ENCODE results near the gene DHX9. TPM values are rescaled to one million over a fixed set of nuclear protein-coding genes. Genes with fewer than 3 reads are reported as not detected.

Gene DHX9
- total RNA-seq: 156 and 195 TPM in 2 replicates

DNA sequence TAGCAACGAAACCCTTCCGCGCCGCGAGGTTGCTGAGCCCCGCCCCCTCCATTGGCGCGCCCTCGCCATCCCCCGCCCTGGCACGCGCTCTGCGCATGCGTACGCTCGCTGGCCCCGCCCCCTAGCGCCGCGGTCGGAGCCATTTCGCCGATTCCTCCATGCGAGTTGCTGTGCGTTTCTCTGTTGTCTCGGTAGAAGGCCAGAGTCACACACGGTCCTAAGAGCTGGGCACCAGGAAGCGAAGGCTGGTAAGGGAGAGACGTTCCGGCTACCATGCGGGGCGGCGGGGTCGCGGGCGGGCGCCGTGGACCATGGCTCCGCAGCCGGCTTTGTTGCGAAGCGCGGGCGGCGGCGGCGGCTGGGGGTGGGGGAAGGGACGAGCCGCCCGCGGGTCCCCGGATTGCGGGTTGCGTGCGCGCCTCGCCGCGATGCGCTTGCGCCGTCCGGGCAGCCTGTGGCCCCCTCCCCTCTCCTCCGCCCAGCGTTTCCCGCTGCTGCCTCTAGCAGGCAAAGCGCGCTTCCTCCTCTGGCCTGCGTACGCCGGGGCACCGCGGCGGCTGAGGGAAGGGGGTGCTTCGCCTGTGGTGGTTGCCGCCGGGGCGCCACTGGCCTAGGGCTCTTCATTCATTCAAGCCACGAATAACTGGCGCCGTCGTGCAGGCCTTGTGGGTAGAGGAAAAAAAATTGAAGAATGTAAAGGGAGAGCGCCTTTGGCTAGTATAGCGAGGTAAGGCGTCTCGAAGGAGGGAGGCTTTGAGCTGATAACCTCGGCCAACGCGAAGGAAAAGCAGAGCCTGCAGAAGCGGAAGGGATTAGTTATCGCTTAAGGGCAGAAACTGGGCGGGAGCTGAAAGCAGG lies at the start of gene DHX9:
TSS of gene DHX9 (plus strand) at position 139 of the 858 bp plus-strand sequence. CDS start 3,220 bp downstream, outside the sequence.
- peak; percentile 71 for DNase-seq (ENCODE audit: low read depth)

DNA sequence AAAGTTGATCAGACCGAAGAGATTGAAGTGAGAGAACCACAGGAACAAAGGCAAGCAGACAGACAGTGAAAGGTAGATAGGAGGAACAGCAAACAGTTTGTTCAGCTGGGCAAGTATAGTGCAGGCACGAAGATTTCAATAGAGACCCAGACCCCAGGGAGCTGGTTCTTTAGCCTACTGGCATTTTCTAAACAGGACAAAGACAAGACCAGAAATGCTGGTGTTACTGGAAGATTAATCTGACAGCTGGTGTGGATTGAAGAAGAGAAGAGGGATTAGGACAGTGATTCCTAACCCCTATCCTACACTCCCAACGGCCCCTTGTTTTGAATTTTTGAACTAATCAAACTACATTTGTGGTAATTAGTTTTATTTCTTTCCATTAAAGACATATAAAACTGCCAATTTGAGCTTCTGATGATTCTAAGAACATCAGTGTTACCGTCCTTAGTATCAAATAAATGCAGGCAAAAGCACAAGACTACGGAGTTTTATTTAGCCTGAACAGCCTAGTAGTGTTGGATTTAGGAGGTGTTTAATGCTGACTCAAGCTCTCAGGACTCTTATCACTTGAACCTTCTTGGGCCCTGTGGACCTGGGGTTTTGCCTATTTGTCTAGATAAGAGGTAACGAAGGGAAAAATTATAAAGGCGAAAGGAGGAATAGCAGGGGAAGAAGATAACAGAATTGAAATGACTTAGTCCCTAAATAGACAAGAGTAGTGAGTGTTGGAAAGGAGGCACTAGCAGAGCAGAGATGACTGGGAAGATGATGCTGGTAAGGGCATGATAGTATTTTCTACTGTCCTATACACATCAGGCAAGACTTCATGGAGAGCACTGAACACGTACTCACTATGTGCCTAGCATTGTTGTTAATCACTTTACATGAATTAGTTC lies 47.6 kb upstream of the DHX9 start:
- DNase-seq (ENCODE audit: low read depth): no peak

DNA sequence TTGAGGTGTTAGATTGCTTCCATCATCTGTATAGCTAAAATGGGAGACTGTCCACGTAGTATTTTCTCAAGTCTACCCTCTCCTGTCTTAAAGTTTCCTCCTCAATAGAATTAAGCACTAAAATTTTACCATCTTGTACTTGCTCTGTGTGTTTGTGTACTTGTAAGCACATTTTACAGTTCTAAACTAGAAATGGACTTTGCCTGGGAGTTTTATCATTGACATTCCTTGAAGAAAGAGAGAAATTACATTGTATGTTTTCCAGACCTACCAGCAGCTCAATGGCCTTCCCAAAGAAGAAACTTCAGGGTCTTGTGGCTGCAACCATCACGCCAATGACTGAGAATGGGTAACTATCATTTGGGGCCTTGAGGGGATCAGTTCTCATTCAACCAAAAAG lies 45.1 kb upstream of the DHX9 start:
- DNase-seq (ENCODE audit: low read depth): no peak

DNA sequence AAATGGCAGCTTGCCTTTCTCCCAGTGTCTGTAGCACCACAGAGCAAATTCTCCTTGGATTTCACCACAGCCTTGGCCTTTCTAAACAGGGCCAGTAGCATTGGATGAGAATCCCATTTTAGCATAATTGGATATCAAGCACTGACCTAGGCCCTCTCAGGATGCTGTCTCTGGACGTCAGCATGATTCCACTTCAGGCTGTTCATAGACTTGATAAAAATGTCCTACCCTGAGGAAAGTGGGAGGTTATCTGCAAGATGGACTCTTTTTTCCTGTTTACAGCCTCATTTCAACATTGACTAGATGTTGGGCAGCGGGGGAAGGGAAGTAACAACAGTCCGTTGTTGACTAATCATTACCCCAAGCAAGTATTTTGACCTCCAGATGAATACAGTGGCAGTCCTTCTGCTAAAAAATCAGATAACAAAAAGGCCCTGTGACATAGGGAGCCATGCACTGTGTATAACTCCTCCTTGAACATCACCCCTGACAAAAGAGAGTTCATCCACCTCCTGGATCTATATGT lies 44.4 kb upstream of the DHX9 start:
- peak; percentile 33 for DNase-seq (ENCODE audit: low read depth)

DNA sequence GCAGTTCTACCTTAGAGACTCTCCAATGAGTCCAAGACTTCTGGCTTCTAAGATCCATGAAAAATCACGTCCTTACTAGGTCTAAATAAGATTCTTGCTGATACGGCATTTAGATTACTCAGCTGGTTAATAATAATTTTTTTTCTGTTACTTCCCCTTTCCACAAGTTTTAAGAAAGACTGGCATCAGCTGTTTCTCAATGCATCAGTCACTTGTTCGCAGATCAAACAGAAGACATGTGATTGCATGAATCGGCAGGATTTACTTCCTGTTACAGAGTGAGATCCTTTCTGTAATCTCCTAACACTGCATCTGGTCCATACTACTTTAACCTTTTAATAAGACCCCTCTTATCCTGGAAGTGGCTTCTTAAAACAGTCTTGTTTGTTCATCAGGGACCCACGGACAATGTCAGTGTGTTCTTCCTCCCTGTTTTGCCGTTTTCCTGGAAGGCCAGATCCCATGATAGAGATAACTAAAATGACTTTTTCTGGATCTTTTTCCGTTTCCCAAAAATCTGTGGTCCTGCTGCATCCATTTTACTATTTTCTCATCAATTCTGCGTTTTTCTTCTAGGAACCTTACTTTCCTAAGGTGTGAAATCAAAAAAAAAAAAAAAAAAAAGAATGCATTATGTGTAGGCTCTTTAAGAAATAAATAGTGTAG lies 43.5 kb upstream of the DHX9 start:
- DNase-seq (ENCODE audit: low read depth): peak; percentile 79

DNA sequence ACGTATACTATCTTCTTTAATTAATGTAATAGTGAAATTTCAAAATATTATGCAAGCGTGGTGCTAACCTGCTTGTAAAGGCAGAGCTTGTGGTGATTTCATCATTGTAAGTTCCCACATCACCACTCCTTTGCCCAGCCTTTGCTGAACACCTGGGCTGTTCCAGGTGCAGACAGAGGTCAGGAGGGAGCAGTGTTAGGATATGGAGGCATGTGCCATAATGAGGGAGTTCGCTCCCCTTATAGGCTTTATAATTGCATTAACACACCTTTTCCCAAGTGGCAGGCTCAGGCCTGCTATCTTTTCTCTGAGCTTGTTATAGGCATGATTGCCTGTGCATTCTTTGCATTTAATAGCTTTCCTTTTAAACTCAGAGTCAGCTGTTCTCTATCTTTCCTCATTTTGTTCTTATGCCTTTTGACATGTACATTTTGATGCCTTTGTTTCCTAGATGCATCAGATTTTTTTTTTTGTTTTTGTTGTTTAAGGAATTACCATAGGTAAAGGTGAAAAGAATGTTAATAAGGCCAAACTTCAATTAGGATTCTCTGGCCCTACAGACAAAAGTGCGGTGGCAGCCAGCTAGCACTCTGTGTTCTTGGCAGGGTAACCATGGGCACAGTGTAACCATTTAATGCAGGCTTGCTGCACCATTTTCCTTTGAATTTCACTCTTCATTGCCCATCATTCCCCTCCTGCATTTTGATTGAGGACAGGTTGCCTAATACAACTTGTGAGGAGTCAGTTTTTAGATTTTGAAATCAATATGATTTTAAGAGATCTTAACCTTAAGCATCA lies 36.9 kb upstream of the DHX9 start:
- no peak for DNase-seq (ENCODE audit: low read depth)

DNA sequence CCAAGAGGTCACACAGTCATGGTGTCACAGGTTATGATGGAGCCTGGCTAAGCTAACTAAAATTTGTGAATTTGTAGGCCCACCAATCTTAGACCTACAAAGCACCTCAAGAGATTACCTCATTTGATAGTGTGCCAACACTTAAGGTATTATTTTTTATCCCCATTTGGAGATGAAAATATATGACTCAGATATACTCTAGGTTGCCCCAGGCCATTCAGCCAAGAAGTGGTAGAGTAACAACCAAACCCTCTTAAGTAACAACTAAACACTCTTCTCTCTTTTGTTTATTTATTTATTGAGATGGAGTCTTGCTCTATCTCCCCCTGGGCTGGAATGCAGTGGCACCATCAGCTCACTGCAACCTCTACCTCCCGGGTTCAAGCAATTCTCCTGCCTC lies 35.3 kb upstream of the DHX9 start:
- DNase-seq (ENCODE audit: low read depth): no peak

DNA sequence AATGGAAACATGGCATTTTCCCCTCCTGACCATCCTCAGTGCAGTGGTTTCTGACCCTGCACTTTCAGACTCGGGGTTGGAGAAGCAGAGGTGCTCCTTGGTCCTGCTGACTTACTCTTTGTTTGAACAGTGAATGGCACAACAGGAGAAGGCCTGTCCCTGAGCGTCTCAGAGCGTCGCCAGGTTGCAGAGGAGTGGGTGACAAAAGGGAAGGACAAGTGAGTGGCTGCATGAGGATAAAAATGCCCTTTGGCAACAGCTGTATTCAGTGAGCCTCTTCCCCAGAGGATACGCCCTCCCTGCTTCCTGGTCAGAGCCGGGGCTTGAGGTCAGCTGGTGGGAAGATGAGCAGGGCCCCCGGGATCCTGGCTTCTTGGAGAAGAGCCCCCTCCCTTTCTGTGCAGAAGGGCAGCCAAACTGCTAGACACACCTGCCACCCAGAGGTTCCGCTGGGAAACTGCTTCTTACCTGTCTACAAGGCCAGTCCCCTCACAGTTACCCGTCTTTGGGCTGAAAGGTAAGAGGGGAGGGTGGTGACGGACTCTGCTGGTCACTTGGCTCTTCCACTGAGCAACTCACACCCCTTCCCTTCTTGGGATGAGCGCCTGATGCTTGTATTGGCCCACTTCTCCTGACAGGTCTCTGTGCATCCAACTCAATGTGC lies 33.0 kb upstream of the DHX9 start:
- DNase-seq (ENCODE audit: low read depth): no peak

DNA sequence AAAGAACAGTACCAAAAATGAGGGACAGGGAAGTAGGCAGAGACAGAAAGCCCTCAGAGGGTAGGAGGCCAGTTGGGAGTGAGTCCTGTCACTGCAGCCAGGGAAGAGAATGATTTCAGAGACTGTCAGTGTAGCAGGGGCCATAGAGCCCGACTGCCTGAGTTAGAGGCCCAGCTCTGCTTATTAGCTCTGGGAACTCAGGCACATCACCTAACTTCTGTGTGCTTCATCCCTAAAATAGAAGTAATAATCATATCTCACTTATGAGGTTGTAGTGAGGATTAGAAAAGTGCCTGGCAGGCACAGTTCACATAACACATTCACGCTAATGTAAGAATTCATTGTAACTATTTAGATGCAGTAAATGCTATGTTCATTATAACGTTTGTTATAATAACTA lies 31.2 kb upstream of the DHX9 start:
- DNase-seq (ENCODE audit: low read depth): no peak

DNA sequence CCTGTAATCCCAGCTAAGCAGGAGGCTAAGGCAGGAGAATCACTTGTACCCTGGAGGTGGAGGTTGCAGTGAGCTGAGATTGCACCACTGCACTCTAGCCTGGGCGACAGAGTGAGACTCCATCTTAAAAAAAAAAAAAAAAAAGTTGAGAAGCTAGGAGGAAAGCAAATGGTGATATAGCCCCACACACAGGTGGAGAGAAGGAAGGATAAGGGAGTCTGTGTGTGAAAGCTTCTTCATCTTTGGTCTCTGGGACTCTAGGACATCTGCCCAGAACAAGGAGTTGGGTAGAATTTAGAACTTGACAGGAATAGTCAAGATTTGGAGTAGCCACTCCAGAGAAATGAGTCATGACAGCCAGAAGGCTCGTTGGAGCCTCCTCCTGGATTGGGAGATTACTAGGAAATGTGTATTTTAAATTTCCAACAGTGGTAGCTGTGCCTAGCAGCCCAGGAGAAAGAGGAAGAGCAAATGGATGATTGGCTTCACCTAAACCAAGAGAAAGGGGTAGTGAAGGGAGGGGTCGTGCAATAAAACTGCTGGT lies 29.7 kb upstream of the DHX9 start:
- no peak for DNase-seq (ENCODE audit: low read depth)

DNA sequence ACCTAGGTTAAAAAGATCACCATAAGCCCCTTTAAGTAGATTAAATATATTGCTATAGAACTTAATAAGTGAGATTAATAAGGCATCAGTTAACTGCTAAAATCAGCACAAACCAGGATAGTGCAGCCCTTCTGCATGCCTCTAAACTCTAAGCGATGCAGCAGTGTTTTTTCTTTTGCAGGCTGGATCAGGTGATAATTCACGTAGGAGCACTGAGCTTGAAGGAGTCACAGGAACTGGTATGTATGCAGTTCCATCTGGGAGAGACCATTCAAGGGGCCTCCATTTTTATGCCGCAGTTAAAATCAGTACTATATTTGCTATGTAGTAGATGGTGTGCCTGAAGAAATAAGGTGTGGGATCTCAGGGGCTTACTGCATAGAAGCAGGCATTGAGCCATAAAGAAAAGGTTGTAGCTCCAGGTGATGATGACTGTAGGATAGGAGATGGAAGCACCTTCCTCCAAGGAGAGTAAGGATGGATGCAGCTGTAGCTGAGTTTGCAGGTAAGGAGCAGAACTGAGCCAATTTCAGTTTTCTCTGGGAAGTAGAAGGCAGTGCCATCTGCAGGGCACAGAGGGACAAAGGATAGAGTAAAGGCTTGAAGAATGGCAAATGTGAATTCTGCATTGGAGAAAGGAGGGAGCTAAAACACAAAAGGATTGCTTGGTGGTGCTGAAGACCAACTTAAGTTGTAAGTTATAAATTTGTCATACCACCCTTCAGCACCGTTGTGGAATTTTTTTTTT lies 27.0 kb upstream of the DHX9 start:
- no peak for DNase-seq (ENCODE audit: low read depth)

DNA sequence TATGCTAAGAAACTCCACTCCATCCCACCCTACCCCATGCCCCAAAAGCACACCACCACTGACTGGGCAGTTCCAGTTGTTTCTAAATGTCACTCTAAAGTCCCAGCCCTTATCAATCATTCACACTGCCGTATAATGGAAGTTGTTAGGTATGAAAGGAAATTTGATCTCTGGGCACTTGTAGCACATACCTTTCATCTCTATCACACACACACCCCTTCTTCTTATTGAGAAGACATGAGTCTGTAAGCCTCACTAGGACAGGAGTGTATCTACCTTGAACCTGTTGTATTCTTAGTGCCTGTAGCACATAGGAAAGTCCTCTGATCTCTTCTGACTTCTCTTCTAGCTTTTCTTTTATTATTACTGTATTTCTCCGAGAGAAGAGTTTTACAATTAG lies 22.3 kb upstream of the DHX9 start:
- no peak for DNase-seq (ENCODE audit: low read depth)

DNA sequence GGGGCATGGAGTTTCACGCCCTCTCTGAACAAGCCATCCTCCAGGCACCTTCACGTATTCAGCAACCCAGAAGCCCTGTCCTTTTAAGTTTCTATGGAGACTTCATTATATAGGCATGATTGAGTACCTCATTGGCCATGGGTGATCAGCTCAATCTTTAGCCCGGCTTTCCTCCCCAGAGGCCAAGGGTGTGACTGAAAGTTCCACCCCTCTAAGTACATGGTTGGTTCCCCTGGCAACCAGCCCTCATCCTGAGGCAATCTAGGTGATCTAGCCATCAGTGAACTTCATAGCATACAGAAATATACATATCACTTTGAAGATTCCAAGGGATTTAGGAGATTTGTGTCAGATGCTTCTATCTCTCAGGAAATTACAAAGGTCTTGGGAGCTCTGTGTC lies 21.3 kb upstream of the DHX9 start:
- DNase-seq (ENCODE audit: low read depth): no peak

DNA sequence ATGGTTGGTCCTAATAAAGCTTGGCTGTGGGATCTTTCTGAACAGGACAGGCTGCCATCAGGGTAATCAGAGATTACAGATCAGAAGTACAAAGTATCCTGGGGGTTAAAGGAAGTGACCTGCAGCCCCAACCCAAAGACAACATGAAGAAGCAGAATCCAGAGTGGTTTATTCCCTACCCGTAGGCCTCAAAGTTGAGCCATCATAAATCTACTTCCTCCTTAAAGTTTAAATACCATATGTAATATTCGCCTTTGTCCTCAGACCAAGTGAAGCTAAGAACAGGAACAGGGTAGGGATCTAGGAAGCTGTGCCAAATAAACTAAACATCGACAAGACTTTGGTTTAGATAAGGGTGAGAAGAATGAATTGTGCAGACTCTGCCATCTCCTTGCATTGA lies 15.9 kb upstream of the DHX9 start:
- DNase-seq (ENCODE audit: low read depth): no peak

DNA sequence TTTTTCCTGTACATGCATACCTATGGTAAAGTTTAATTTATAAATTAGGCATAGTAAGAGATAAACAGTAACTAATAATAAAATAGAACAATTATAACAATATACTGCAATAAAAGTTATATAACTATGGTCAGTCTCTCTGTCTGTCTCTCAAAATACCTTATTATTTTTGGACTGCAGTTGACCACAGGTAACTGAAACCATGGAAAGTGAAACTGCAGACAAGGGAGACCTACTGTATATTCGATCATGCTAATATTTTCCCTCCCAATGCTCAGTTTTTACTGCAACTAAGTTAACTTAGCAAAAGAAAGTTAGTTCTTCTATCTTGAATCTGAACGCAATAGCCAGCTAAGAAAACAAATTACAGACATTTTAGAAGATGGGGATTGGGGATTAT lies 12.3 kb upstream of the DHX9 start:
- DNase-seq (ENCODE audit: low read depth): no peak

DNA sequence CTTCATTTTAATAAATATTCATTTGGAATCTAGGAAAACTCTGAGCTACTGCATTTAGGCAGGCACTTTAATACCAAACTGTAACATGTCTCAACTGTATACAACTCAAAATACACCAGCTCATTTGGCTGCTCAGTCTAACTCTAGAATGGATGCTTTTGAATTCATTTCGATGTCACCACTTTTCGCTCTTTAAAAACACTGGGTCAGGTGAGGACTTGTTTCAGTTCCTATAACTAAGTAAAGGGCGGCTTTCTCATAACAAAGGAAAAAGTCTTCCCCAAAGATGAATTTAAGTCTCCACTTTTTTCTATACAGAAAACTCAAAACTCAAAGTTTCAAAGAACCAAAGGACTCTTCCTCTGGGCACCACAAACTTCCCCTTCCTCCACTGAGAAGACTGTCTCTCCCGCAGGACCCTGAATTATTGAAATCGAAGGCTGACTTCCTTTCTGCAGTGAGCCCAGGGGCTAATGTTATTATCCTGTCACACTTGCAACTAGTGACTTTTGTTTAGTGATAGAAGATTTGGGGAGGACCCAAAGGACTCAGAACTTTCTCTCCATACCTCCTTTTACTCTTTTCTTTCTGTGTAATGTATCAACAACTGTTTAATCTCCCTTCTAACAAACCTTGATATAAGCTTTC lies 9.7 kb upstream of the DHX9 start:
- DNase-seq (ENCODE audit: low read depth): no peak

DNA sequence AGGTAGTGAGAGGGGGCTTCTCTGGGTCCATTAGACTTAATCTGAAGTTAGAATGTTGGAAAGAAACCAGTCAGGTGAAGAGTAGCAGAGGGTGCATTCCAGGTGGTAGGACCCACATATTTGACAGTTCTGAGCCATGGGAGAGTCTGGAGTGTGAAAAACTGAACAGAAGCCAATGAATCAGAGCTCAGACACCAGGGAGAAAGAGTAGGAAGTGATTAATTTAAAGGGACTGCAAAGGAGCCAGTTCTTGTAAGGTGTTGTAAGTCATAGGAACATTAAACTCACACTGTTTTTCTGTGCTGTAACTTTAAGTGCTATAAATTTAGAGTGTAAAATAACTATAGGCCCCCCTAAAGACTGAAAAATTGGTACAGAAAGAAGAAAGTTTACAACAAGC lies 5.9 kb upstream of the DHX9 start:
- peak; percentile 79 for DNase-seq (ENCODE audit: low read depth)

DNA sequence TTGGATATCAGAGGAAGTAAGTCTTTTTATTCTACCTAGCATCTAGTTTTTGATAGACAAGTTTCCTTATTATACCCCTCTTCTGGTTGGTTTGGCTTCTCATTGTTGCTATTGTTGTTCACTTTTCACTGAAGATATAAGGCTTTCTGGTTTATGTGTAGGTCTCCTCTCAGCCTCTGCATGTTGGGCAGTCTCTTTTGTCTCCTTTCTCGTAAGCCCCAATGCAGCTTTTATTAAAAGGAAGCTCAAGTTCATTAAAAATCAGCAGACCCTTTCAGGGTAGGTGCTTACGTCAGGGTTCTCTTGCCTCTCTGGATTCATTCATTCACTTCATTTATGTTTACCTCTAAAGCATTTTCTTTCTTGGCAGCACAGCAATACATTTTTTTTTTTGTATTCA lies 4.8 kb upstream of the DHX9 start:
- DNase-seq (ENCODE audit: low read depth): no peak

DNA sequence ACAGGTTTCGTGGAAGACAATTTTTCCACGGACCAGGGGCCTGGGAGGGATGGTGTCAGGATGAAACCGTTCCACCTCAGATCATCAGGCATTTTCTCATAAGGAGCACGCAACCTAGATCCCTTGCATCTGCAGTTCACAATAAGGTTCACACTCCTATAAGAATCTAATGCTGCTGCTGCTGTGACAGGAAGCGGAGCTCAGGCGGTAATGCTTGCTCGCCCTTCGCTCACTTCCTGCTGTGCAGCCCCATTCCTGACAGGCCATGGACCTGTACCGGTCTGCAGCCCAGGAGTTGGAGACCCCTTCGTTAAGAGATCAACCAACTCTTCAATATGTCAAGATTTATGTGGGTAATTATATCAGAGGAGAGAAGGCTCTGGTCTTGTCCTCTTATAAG lies 3.3 kb upstream of the DHX9 start:
- DNase-seq (ENCODE audit: low read depth): no peak
